Naive thymus-derived CD4-positive, alpha-beta T cell (primary cell): ENCODE results near the gene ELK3. TPM values are rescaled to one million over a fixed set of nuclear protein-coding genes. Genes with fewer than 3 reads are reported as not detected.

Experiments used
- ATAC-seq: fragments of 150-1000 bp; cut with Tn5 transposase; 2 replicates; pipeline ENCODE4 v1.10.0; 2021; ENCODE audit warnings: mild to moderate bottlenecking, moderate library complexity
- CTCF ChIA-PET: fragments of 350-600 bp; sonication (Branson Sonifier 250); formaldehyde crosslinking; loops from one replicate; lab custom pipeline; 2021; ENCODE audit warnings: antibody characterized with exemption; lab: Charles Lee
- POLR2A ChIA-PET: fragments of 350-600 bp; sonication (Branson Sonifier 250); formaldehyde crosslinking; loops from one replicate; lab custom pipeline; 2021; ENCODE audit warnings: antibody characterized with exemption, inconsistent platforms; lab: Charles Lee
- DNase-seq, 9 donors: peaks; one replicate each; pipeline versions ENCODE4 v3.0.0 to v3.0.0-alpha.2; 2020 to 2022; ENCODE audit warnings: mixed read lengths in 1 of 9
- H3K27ac ChIP-seq: one replicate; pipeline ENCODE4 v1.7.0; 2013; ENCODE audit warnings: mild to moderate bottlenecking, low read depth, low read length, moderate library complexity
- H3K27me3 ChIP-seq, 2 donors: one replicate each; pipeline ENCODE4 v1.7.0; 2013; ENCODE audit warnings: low read length in 2 of 2, mild to moderate bottlenecking in 2 of 2, moderate library complexity in 2 of 2; ENCODE audit not compliant: control insufficient read depth in 2 of 2, insufficient read depth in 2 of 2
- H3K36me3 ChIP-seq, 3 experiments: 1 replicate in 2 of 3; 2 replicates in 1 of 3; pipeline ENCODE4 v1.7.0; 2013; ENCODE audit warnings: low read length in 3 of 3, mild to moderate bottlenecking in 3 of 3, moderate library complexity in 1 of 3; ENCODE audit not compliant: insufficient read depth in 3 of 3, control insufficient read depth in 2 of 3
- H3K4me1 ChIP-seq, 2 donors: one replicate each; pipeline ENCODE4 v1.7.0; 2013; ENCODE audit warnings: low read length in 2 of 2, mild to moderate bottlenecking in 2 of 2, moderate library complexity in 1 of 2; ENCODE audit not compliant: control insufficient read depth in 2 of 2, insufficient read depth in 2 of 2
- H3K4me3 ChIP-seq: 2 replicates; pipeline ENCODE4 v1.7.0; 2013; ENCODE audit warnings: mild to moderate bottlenecking, low read length
- H3K9me3 ChIP-seq, 3 experiments: 1 replicate in 2 of 3; 2 replicates in 1 of 3; pipeline ENCODE4 v1.7.0; 2013; ENCODE audit warnings: low read length in 3 of 3; ENCODE audit not compliant: control insufficient read depth in 2 of 3
- H3K27ac Mint-ChIP-seq, 9 donors: one replicate each; pipeline ENCODE4 v1.8.0; 2020 to 2022; ENCODE audit warnings: mixed read lengths in 9 of 9, mild to moderate bottlenecking in 8 of 9, moderate library complexity in 5 of 9, inconsistent platforms in 2 of 9
- H3K27me3 Mint-ChIP-seq, 5 donors: one replicate each; pipeline ENCODE4 v1.8.0; 2021 to 2022; ENCODE audit warnings: mixed read lengths in 5 of 5, mild to moderate bottlenecking in 1 of 5
- H3K36me3 Mint-ChIP-seq, 5 donors: one replicate each; pipeline ENCODE4 v1.8.0; 2020 to 2022; ENCODE audit warnings: mixed read lengths in 5 of 5, mild to moderate bottlenecking in 3 of 5, inconsistent platforms in 1 of 5
- H3K4me1 Mint-ChIP-seq, 7 donors: one replicate each; pipeline ENCODE4 v1.8.0; 2020 to 2022; ENCODE audit warnings: mixed read lengths in 7 of 7, mild to moderate bottlenecking in 3 of 7, inconsistent platforms in 1 of 7
- H3K4me3 Mint-ChIP-seq, 10 donors: one replicate each; pipeline ENCODE4 v1.8.0; 2020 to 2022; ENCODE audit warnings: mild to moderate bottlenecking in 10 of 10, mixed read lengths in 10 of 10, moderate library complexity in 6 of 10, inconsistent platforms in 2 of 10
- H3K9me3 Mint-ChIP-seq, 11 donors: one replicate each; pipeline ENCODE4 v1.8.0; 2020 to 2022; ENCODE audit warnings: mixed read lengths in 11 of 11, mild to moderate bottlenecking in 4 of 11, inconsistent platforms in 1 of 11, moderate library complexity in 1 of 11
- intact Hi-C, 2 donors: fragments of 100-400 bp; cut with micrococcal nuclease; formaldehyde crosslinking; loops; one replicate each; pipeline ENCODE4 v1.15.1; 2023
- polyA plus RNA-seq, 2 donors: library from polyadenylated mRNA; unstranded; fragments of 300-500 nt; fragmentation: Illumina TruSeq; gene quantifications; one replicate each; pipeline ENCODE4 v1.2.3, GENCODE V29; 2021
- total RNA-seq, 6 experiments: library from RNA in 5 of 6; stranded (reverse) in 5 of 6; gene quantifications; 1 replicate in 5 of 6; 2 replicates in 1 of 6; pipeline ENCODE4 v1.2.3 and lab custom pipeline; 2021 to 2026

ELK3 gene
- total and polyA plus RNA-seq, 7 experiments from 2014 or later = 16.8 to 52.3 (median 29.4) TPM

GRCh38 chr12:96225044-96225855, 31.1 kb downstream of the ELK3 start:
- Histone ChIP-seq H3K27me3 (no peaks in the 10 kb centered on the region), H3K9me3 (no peaks in the 10 kb centered on the region), H3K4me3 (no peak overlapping the region), H3K27ac (no peak overlapping the region), H3K36me3 (peaks cover 0 to 45% (median 16%) of the 10 kb centered on the region in 3 experiments), H3K4me1 (no peaks in the 10 kb centered on the region)
- H3K4me3 Mint-ChIP-seq = no peak overlapping the region
- H3K27me3 Mint-ChIP-seq = no peaks in the 10 kb centered on the region
- peaks cover 0 to 2% (median 0%) of the 10 kb centered on the region in 11 donors for H3K9me3 Mint-ChIP-seq
- intact Hi-C loops = no loop called here
- H3K27ac Mint-ChIP-seq = peak overlapping the region in 3 of 9 donors; percentile 10 to 75 (median 75)
- DNase-seq (no peak), ATAC-seq (no peak)
- H3K36me3 Mint-ChIP-seq = peaks cover 0 to 51% (median 33%) of the 10 kb centered on the region in 5 donors
- ChIA-PET CTCF (interaction anchor here (1.0 kb wide), 1 partner anchor 164 kb away, joined by 3 read pairs; no protein-coding TSS in a partner anchor), POLR2A (no interaction called here)
- H3K4me1 Mint-ChIP-seq = peaks cover 7 to 33% (median 18%) of the 10 kb centered on the region in 7 donors

DNA sequence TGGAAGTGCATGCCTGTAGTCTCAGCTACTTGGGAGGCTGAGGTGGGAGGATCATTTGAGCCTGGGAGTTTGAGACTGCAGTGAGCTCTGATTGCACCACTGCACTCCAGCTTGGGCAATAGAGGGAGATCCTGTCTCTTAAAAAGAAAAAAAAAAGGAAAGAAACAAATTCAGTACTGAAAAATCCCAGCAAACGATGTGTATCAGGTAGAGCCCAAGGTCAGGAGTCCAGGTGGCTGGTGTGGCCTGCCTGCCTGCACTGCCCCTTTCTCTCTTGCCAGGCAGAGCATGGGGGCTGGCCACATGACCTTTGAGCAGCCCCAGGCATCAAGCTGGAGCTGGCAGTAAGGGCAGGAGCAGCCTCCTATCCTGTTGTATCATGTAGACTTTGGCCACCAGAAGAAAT, 31.8 kb downstream of the ELK3 start:
- H3K4me1 Mint-ChIP-seq = peaks cover 7 to 33% (median 18%) of the 10 kb centered on the region in 7 donors
- peak overlapping the region in 2 of 9 donors; percentile 4 to 21 for H3K27ac Mint-ChIP-seq
- intact Hi-C loops = no loop called here
- peaks cover 0 to 51% (median 33%) of the 10 kb centered on the region in 5 donors for H3K36me3 Mint-ChIP-seq
- H3K4me1 ChIP-seq = no peaks in the 10 kb centered on the region
- H3K27me3 ChIP-seq = no peaks in the 10 kb centered on the region
- peaks cover 0 to 45% (median 16%) of the 10 kb centered on the region in 3 experiments for H3K36me3 ChIP-seq
- ChIA-PET CTCF (interaction anchor here (1.0 kb wide), 1 partner anchor 165 kb away, joined by 3 read pairs; no protein-coding TSS in a partner anchor), POLR2A (no interaction called here)
- no peak overlapping the region for H3K4me3 ChIP-seq
- H3K27ac ChIP-seq = no peak overlapping the region
- no peaks in the 10 kb centered on the region for H3K9me3 ChIP-seq
- H3K27me3 Mint-ChIP-seq = no peaks in the 10 kb centered on the region
- H3K4me3 Mint-ChIP-seq = no peak overlapping the region
- DNase-seq (no peak), ATAC-seq (no peak)
- H3K9me3 Mint-ChIP-seq = peaks cover 0 to 2% (median 0%) of the 10 kb centered on the region in 11 donors

DNA sequence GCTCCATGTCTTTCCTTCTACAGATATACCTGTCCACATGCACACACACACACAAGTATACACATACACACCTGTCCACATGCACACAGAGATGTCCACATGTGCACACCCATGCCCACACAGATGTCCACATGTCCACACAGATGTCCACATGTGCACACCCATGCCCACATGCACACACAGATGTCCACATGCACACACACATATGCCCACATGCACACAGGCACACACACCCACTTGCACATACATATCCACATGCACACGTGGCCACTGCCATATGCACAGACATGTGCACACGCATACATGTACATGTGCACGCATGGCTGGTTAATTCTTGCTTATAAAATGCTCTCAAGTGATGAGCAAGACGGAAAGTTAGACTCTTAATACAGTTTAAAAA, 32.2 kb downstream of the ELK3 start:
- H3K36me3 Mint-ChIP-seq = peaks cover 0 to 51% (median 30%) of the 10 kb centered on the region in 5 donors
- POLR2A ChIA-PET = no interaction called here
- peaks cover 7 to 33% (median 18%) of the 10 kb centered on the region in 7 donors for H3K4me1 Mint-ChIP-seq
- no peaks in the 10 kb centered on the region for H3K9me3 ChIP-seq
- DNase-seq (no peak), ATAC-seq (no peak)
- no peak overlapping the region for H3K4me3 ChIP-seq
- no peaks in the 10 kb centered on the region for H3K27me3 ChIP-seq
- peaks cover 0 to 2% (median 0%) of the 10 kb centered on the region in 11 donors for H3K9me3 Mint-ChIP-seq
- peaks cover 0 to 45% (median 16%) of the 10 kb centered on the region in 3 experiments for H3K36me3 ChIP-seq
- intact Hi-C loops = no loop called here
- no peak overlapping the region for H3K27ac ChIP-seq
- no peaks in the 10 kb centered on the region for H3K4me1 ChIP-seq
- H3K4me3 Mint-ChIP-seq = no peak overlapping the region
- CTCF ChIA-PET = interaction anchor here (1.0 kb wide), 1 partner anchor 165 kb away, joined by 3 read pairs; no protein-coding TSS in a partner anchor
- peak overlapping the region in 2 of 9 donors; percentile 4 to 21 for H3K27ac Mint-ChIP-seq
- H3K27me3 Mint-ChIP-seq = no peaks in the 10 kb centered on the region

DNA sequence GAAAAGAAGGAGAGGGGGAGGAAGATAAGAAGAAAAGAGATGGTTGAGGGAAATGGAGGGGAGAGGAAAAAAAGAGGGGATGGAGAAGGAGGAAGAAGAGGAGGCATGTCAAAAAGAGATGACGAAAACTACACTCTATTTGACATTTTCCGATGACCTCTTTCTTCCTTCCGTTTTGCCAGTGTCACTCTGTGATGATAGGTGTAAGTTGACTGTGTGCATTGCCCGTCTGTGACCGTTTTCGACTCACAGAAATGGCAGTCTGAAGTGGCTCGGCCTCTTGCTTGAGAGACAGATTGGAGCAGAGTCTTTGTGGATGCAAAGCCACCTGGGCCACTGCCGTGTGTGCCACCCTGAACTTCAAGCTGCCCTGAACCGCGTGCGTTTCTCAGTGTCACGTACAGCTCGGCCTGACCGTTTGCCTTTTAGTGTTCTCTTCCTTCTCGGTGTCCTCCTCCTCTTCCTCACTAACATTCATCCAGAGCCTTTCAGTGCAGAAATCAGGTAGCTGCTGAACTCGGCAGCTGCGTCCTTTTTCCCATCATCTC, 32.7 kb downstream of the ELK3 start:
- Histone ChIP-seq H3K9me3 (no peaks in the 10 kb centered on the region), H3K4me3 (no peak overlapping the region), H3K27ac (no peak overlapping the region), H3K36me3 (peaks cover 0 to 45% (median 16%) of the 10 kb centered on the region in 3 experiments), H3K27me3 (no peaks in the 10 kb centered on the region), H3K4me1 (no peaks in the 10 kb centered on the region)
- H3K4me1 Mint-ChIP-seq = peaks cover 7 to 35% (median 20%) of the 10 kb centered on the region in 7 donors
- CTCF ChIA-PET = interaction anchor here (1.1 kb wide), 1 partner anchor 12 kb away, joined by 7 read pairs; no protein-coding TSS in a partner anchor
- H3K9me3 Mint-ChIP-seq = peaks cover 0 to 2% (median 0%) of the 10 kb centered on the region in 11 donors
- ATAC-seq (no peak), DNase-seq (no peak)
- no peak overlapping the region for H3K4me3 Mint-ChIP-seq
- intact Hi-C loops = no loop called here
- H3K27me3 Mint-ChIP-seq = no peaks in the 10 kb centered on the region
- H3K27ac Mint-ChIP-seq = peak overlapping the region in 2 of 9 donors; percentile 55 to 73
- POLR2A ChIA-PET = interaction anchor here (0.6 kb wide), 1 partner anchor 565 kb away, joined by 3 read pairs; no protein-coding TSS in a partner anchor
- H3K36me3 Mint-ChIP-seq = peaks cover 0 to 53% (median 30%) of the 10 kb centered on the region in 5 donors

DNA sequence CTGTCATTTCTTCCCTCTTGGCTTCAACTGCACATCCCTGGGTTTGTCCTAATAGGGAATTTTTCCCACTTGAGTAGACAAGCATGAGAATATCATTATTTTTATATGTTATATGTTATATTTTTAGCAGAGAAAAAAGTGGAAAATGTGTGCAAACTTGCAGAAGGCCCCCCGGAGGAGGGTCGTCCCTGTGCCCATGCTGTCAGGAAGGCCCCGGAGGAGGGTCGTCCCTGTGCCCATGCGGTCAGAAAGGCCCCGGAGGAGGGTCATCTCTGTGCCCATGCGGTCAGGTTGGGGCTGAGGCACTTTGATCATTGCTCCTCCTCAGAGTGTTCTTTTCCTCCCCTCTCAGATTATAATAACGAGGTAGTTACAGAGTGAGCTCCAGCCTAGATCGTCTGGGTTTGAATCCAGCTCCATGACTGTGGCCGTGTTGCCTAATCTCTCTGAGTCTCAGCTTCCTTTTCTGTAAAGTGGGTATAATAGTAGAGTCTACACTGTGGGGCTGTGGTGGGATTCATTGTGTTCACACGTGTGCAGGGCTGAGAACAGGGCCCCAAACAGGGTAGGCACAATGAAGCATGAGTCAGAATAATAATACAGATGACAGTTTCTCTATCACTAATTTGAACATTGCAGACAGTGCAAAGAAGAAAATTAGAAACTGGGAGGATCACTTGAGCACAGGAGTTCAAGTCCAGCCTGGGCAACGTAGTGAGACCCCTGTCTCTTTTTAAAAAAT, 33.4 kb downstream of the ELK3 start:
- ChIA-PET CTCF (interaction anchor here (1.1 kb wide), 1 partner anchor 12 kb away, joined by 7 read pairs; no protein-coding TSS in a partner anchor), POLR2A (interaction anchor here (0.6 kb wide), 1 partner anchor 566 kb away, joined by 3 read pairs; no protein-coding TSS in a partner anchor)
- H3K27me3 ChIP-seq = no peaks in the 10 kb centered on the region
- Mint-ChIP-seq H3K4me3 (no peak overlapping the region), H3K9me3 (no peaks in the 10 kb centered on the region), H3K27me3 (no peaks in the 10 kb centered on the region), H3K4me1 (peaks cover 7 to 31% (median 23%) of the 10 kb centered on the region in 7 donors), H3K36me3 (peaks cover 0 to 53% (median 29%) of the 10 kb centered on the region in 5 donors), H3K27ac (peak overlapping the region in 4 of 9 donors; percentile 54 to 73 (median 59))
- no peak for DNase-seq
- no peaks in the 10 kb centered on the region for H3K9me3 ChIP-seq
- no peaks in the 10 kb centered on the region for H3K4me1 ChIP-seq
- H3K27ac ChIP-seq = no peak overlapping the region
- no peak overlapping the region for H3K4me3 ChIP-seq
- intact Hi-C loops = no loop called here
- no peak for ATAC-seq
- peaks cover 0 to 45% (median 16%) of the 10 kb centered on the region in 3 experiments for H3K36me3 ChIP-seq
